Measurements from ENCODE around the gene ACADS. TPM values are rescaled to one million over a fixed set of nuclear protein-coding genes. Genes with fewer than 3 reads are reported as not detected.

The ACADS gene
- total RNA-seq, 3 donors from 2014 or later (not counting 1 experiment from before 2014, with no cell fraction given) = 14.9 to 18.6 (median 15.5) TPM

- Mint-ChIP-seq H3K27me3 (ENCODE audit: low read depth in 2 of 2) (no peaks in the 10 kb centered on the region), H3K4me1 (peaks cover 6% of the 10 kb centered on the region in 2 donors), H3K36me3 (peaks cover 8% of the 10 kb centered on the region), H3K27ac (no peak overlapping the region), H3K9me3 (no peaks in the 10 kb centered on the region), H3K4me3 (no peak overlapping the region)
- DNase-seq = no peak
- Histone ChIP-seq H3K36me3 (ENCODE audit: control insufficient read depth, insufficient read depth, low read length) (peaks cover 50% of the 10 kb centered on the region), H3K27me3 (ENCODE audit: control insufficient read depth, insufficient read depth, low read length) (no peaks in the 10 kb centered on the region), H3K9me3 (ENCODE audit: control insufficient read depth, insufficient read depth, low read length) (no peaks in the 10 kb centered on the region), H3K4me3 (ENCODE audit: low read length) (no peak overlapping the region), H3K4me1 (ENCODE audit: control insufficient read depth, insufficient read depth, low read length) (peaks cover 4% of the 10 kb centered on the region), H3K27ac (ENCODE audit: low read length) (no peak overlapping the region)
- intact Hi-C loops (cut with micrococcal nuclease) = no loop called here
- 93% methylated on average over 9 of the region's 9 CpGs for WGBS (ENCODE audit: insufficient coverage)
- no peak for ATAC-seq
- TF ChIP-seq CTCF (IDR thresholded peaks at IDR 0.05) = no peak
These were observed 7.6 kb upstream of the ACADS start for GRCh38 chr12:120718055-120718454.

- Mint-ChIP-seq H3K36me3 (peaks cover 8% of the 10 kb centered on the region), H3K27ac (no peak overlapping the region), H3K27me3 (ENCODE audit: low read depth in 2 of 2) (no peaks in the 10 kb centered on the region), H3K4me3 (no peak overlapping the region), H3K9me3 (no peaks in the 10 kb centered on the region), H3K4me1 (peaks cover under 1% of the 10 kb centered on the region in 2 donors)
- WGBS (ENCODE audit: insufficient coverage) = 92% methylated on average over 2 of the region's 2 CpGs
- no peak overlapping the region for H3K4me3 ChIP-seq (ENCODE audit: low read length)
- no peak for ATAC-seq
- H3K36me3 ChIP-seq (ENCODE audit: control insufficient read depth, insufficient read depth, low read length) = peaks cover 51% of the 10 kb centered on the region
- H3K27me3 ChIP-seq (ENCODE audit: control insufficient read depth, insufficient read depth, low read length) = no peaks in the 10 kb centered on the region
- H3K4me1 ChIP-seq (ENCODE audit: control insufficient read depth, insufficient read depth, low read length) = no peaks in the 10 kb centered on the region
- no peaks in the 10 kb centered on the region for H3K9me3 ChIP-seq (ENCODE audit: control insufficient read depth, insufficient read depth, low read length)
- no peak overlapping the region for H3K27ac ChIP-seq (ENCODE audit: low read length)
- TF ChIP-seq CTCF (IDR thresholded peaks at IDR 0.05) = no peak
- intact Hi-C loops (cut with micrococcal nuclease) = no loop called here
- DNase-seq = no peak
These were observed 6.6 kb upstream of the ACADS start for GRCh38 chr12:120719072-120719471.

DNA sequence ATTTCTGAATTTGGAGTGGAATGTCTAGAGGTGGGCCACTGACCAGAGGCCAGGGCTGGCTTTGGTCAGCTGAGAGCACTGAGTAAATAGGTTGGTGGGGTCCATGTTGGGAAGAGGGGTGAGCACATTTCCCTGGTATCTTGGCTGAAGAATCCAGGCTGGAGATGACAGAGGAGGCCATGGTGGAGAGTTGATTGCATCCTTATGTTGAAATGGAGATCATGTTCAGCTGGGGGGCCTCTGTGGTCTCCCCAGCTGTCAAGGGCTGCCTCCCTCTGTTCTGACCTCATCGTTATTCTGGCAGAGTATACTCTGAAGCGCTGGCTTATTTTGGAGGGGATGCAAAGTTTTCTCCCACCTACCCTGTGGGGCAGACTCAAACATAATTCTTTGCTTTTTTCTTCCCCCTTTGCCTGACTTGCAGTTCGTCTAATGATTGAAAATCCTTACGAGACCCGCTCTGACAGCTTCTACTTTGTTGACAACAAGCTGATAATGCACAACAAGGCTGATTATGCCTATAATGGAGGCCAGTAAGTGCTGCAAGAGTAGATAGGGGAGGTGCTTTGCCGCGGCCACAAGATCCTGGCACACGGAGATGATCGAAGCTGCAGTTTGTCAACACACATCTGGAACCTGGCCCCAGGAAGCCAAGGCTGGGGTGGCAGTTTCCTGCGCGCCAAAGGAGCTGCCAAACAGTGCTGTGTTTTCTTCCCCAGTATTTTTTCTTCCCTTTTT lies 6.0 kb upstream of the ACADS start:
- Histone ChIP-seq H3K27me3 (ENCODE audit: control insufficient read depth, insufficient read depth, low read length) (no peaks in the 10 kb centered on the region), H3K4me3 (ENCODE audit: low read length) (no peak overlapping the region), H3K9me3 (ENCODE audit: control insufficient read depth, insufficient read depth, low read length) (no peaks in the 10 kb centered on the region), H3K4me1 (ENCODE audit: control insufficient read depth, insufficient read depth, low read length) (no peaks in the 10 kb centered on the region), H3K27ac (ENCODE audit: low read length) (no peak overlapping the region), H3K36me3 (ENCODE audit: control insufficient read depth, insufficient read depth, low read length) (peaks cover 51% of the 10 kb centered on the region)
- no peaks in the 10 kb centered on the region for H3K27me3 Mint-ChIP-seq (ENCODE audit: low read depth in 2 of 2)
- no peak for DNase-seq
- H3K4me1 Mint-ChIP-seq = peaks cover 3% of the 10 kb centered on the region in 2 donors
- TF ChIP-seq CTCF (IDR thresholded peaks at IDR 0.05) = no peak
- H3K9me3 Mint-ChIP-seq = no peaks in the 10 kb centered on the region
- no peak overlapping the region for H3K4me3 Mint-ChIP-seq
- no peak overlapping the region for H3K27ac Mint-ChIP-seq
- intact Hi-C loops (cut with micrococcal nuclease) = no loop called here
- 60% methylated on average over 11 of the region's 11 CpGs for WGBS (ENCODE audit: insufficient coverage)
- H3K36me3 Mint-ChIP-seq = peaks cover 8% of the 10 kb centered on the region
- no peak for ATAC-seq

Measured in natural killer cell (primary cell).